NB4 (cell line): ENCODE measurements around the gene ANO9.

Experiments used
- CTCF ChIP-seq: IDR thresholded peaks from one replicate; pipeline ENCODE4 v1.5.1; 2012; ENCODE audit warnings: low read depth, low read length
- MYC ChIP-seq: IDR thresholded peaks from 2 replicates; pipeline ENCODE4 v1.6.1; 2011; ENCODE audit warnings: low read depth, low read length
- POLR2A ChIP-seq: IDR thresholded peaks from 2 replicates; pipeline ENCODE4 v1.6.1; 2011; ENCODE audit warnings: mild to moderate bottlenecking; ENCODE audit not compliant: insufficient read length; ENCODE audit errors: extremely low read depth

- TF ChIP-seq POLR2A (no peak), CTCF (no peak), MYC (no peak)
Measured at GRCh38 chr11:474914-475506, 33.2 kb upstream of the ANO9 start.
